Cardiac muscle cell (in vitro differentiated cells and primary cell): Measurements from ENCODE around the gene CDH5. TPM values are rescaled to one million over a fixed set of nuclear protein-coding genes. Genes with fewer than 3 reads are reported as not detected.

Source experiments
- DNase-seq, 2 donors: peaks; one replicate each; pipeline versions ENCODE4 v3.0.0 to v3.0.0-alpha.2; 2010 to 2017; ENCODE audit warnings: low read depth in 1 of 2, low spot score in 1 of 2
- H3K27ac ChIP-seq: fragments of 200-600 bp; sonication (generic); 2 replicates; pipeline ENCODE4 v1.5.1; 2016
- H3K27me3 ChIP-seq: fragments of 200-600 bp; sonication (generic); 2 replicates; pipeline ENCODE4 v1.6.0; 2016; ENCODE audit warnings: control low read depth
- H3K36me3 ChIP-seq: fragments of 200-600 bp; sonication (generic); 2 replicates; pipeline ENCODE4 v1.5.1; 2016; ENCODE audit warnings: control low read depth
- H3K4me1 ChIP-seq: fragments of 200-600 bp; sonication (generic); 2 replicates; pipeline ENCODE4 v1.8.1; 2017; ENCODE audit warnings: low read depth, mild to moderate bottlenecking, mixed run types
- H3K4me3 ChIP-seq: fragments of 200-600 bp; sonication (generic); 2 replicates; pipeline ENCODE4 v1.5.1; 2016; ENCODE audit warnings: mild to moderate bottlenecking
- H3K9me3 ChIP-seq: fragments of 200-600 bp; sonication (generic); 2 replicates; pipeline ENCODE4 v1.5.1; 2017; ENCODE audit warnings: low read depth, mild to moderate bottlenecking, control low read depth
- polyA plus RNA-seq: library from polyadenylated mRNA; unstranded; fragments of >200 nt; fragmentation: Nextera tagmentation; extraction: Ambion mirVana; gene quantifications from 2 replicates; pipeline ENCODE4 v1.2.1, GENCODE V29; 2016
- total RNA-seq: library from RNA; depleted of rRNA; stranded (reverse); fragments of >200 nt; gene quantifications from 2 replicates; pipeline ENCODE4 v1.2.3, GENCODE V29; 2016
- TF ChIP-seq, protein P1 (sequence below): IDR thresholded peaks from 2 replicates; pipeline ENCODE4 v1.5.1; 2012; ENCODE audit warnings: low read depth, mild to moderate bottlenecking, low read length

CDH5 gene
- total and polyA plus RNA-seq, 2 experiments from 2014 or later, result 1.1 to 4.1 TPM

DNA sequence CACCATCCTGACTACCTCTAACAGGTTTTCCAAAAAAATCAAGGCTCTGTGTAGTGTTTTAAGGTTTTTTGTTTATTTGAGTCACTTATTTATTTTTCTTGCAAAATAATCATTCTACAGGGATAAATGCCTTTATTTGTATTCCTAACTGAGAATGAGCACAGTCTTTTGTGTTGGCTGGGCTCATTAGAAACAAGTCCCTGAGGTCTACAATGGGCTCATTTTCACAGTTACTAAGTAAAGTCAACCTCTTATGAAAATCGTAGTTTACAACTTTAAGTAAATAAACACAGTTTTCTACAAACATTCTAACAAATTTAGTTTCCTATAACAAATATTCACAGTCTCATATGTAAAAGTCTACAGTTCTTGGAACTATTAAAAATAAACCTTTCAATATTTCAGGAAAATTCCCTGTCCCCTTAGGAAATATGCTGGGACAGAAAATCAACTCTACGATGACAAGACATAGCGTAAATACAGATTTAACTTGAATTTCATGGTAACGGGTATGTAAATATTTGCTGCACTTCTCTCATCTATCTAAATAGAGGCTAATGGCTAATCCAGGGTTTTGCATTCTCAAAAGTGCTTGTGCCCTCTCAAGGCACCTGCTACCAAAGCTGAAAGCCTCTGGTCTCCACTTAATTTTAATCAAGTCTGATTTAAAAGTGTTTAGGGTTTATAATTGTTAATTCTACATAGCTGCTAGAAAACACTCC lies 31.5 kb upstream of the CDH5 start:
- Histone ChIP-seq H3K36me3 (no peaks in the 10 kb centered on the region), H3K9me3 (no peaks in the 10 kb centered on the region), H3K4me1 (no peaks in the 10 kb centered on the region), H3K27ac (no peak overlapping the region), H3K27me3 (peaks cover 3% of the 10 kb centered on the region), H3K4me3 (no peak overlapping the region)
- no peak for DNase-seq
- TF ChIP-seq, protein P1, sequence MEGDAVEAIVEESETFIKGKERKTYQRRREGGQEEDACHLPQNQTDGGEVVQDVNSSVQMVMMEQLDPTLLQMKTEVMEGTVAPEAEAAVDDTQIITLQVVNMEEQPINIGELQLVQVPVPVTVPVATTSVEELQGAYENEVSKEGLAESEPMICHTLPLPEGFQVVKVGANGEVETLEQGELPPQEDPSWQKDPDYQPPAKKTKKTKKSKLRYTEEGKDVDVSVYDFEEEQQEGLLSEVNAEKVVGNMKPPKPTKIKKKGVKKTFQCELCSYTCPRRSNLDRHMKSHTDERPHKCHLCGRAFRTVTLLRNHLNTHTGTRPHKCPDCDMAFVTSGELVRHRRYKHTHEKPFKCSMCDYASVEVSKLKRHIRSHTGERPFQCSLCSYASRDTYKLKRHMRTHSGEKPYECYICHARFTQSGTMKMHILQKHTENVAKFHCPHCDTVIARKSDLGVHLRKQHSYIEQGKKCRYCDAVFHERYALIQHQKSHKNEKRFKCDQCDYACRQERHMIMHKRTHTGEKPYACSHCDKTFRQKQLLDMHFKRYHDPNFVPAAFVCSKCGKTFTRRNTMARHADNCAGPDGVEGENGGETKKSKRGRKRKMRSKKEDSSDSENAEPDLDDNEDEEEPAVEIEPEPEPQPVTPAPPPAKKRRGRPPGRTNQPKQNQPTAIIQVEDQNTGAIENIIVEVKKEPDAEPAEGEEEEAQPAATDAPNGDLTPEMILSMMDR, result no peak

- peak; percentile 46 to 86 for DNase-seq
- Histone ChIP-seq H3K36me3 (no peaks in the 10 kb centered on the region), H3K27ac (no peak overlapping the region)
Measured at GRCh38 chr16:66335704-66336329, 30.7 kb upstream of the CDH5 start.

DNA sequence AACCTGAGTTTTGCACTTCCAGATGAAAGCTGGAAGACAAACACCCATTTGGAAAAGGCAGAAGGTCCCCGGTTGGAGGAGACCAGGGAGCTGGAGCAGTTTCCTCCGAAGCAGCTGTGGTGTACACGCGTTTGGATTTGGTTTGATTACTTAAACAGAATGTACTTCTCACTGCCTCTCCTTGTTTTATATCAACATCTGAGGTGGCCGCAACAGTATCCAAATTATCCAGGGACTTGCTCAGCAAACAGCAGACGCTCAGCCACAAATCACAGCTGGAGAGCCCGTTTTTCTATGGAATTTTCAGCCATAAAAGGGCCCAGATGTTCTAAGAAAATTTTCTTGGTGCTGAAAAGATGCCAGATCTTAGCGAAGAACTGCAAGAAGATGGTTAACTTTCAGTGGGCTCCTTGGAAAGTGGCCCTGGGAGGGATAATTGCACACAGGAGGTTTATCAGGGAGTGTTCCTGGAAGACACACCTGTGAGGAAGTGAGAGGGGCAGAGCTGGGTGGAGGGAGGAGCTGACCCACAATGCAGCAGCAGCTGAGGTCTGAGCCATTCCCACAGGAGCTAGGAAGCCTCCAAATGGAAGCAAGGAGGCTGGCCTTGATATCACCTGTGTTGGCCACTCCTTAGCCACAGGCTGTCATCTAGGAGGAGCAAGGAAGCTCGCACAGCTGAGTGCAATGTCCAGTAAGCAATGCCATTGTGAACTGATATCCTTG lies 28.9 kb upstream of the CDH5 start:
- Histone ChIP-seq H3K27ac (no peak overlapping the region), H3K36me3 (no peaks in the 10 kb centered on the region), H3K9me3 (no peaks in the 10 kb centered on the region), H3K27me3 (peaks cover 3% of the 10 kb centered on the region), H3K4me1 (no peaks in the 10 kb centered on the region), H3K4me3 (no peak overlapping the region)
- no peak for DNase-seq
- TF ChIP-seq, protein P1, result no peak

More at GRCh38 chr16:66335704-66336329, 30.7 kb upstream of the CDH5 start:
- H3K4me1 ChIP-seq, result no peaks in the 10 kb centered on the region
- TF ChIP-seq, protein P1, result no peak
- H3K27me3 ChIP-seq, result peaks cover 3% of the 10 kb centered on the region
- H3K9me3 ChIP-seq, result no peaks in the 10 kb centered on the region
- H3K4me3 ChIP-seq, result no peak overlapping the region

DNA sequence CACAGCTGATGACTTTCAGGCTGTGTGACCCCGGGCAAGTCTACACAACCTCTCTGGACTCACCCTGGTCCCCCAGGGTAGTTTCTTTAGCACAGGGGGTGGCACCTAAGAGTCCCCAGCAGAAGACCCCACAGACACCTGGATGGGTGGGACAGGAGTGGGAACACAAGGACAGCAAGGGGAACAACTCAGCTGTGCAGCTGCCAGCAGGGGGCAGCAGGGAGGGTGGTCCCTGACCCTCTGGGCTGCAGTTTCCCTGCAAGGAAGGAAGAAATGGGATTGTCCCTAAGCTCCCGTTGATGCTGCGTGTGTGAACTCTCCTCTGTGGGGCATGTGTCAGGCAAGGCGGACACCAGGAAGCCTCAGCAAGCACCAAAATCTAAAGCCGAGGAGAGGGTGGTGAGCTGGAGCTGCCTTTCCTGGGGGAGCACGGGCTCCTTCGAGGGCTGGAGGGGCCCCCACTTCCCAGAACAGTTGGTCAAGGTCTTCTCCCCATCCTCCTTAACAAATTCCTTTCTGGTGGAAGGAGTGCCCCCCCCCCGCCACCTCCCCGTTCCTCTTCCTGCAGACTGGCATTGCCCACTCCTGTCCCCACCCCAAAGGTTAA lies 24.1 kb upstream of the CDH5 start:
- Histone ChIP-seq H3K9me3 (no peaks in the 10 kb centered on the region), H3K4me3 (no peak overlapping the region), H3K4me1 (no peaks in the 10 kb centered on the region), H3K27me3 (peaks cover 8% of the 10 kb centered on the region), H3K27ac (no peak overlapping the region), H3K36me3 (no peaks in the 10 kb centered on the region)
- TF ChIP-seq, protein P1, result peak; percentile 74
- peak; percentile 38 to 67 for DNase-seq

GRCh38 chr16:66344533-66345145 lies 21.9 kb upstream of the CDH5 start:
- DNase-seq, result peak; percentile 64 to 70
- Histone ChIP-seq H3K9me3 (no peaks in the 10 kb centered on the region), H3K27ac (no peak overlapping the region), H3K27me3 (peaks cover 24% of the 10 kb centered on the region), H3K36me3 (no peaks in the 10 kb centered on the region), H3K4me3 (no peak overlapping the region), H3K4me1 (no peaks in the 10 kb centered on the region)
- TF ChIP-seq, protein P1, result peak; percentile 69
